HEK293T (cell line): ENCODE results near the gene ENAH.

Experiments used
- ELF4 ChIP-seq: fragments of 450-650 bp; IDR thresholded peaks from 2 replicates; pipeline ENCODE4 v1.6.1; 2017; ENCODE audit warnings: antibody characterized with exemption
- L3MBTL2 ChIP-seq: fragments of 450-650 bp; conservative IDR thresholded peaks from 2 replicates; pipeline ENCODE4 v1.6.1; 2016; ENCODE audit warnings: mild to moderate bottlenecking
- TARDBP ChIP-seq: fragments of 450-650 bp; IDR thresholded peaks from 2 replicates; pipeline ENCODE4 v1.6.1; 2016

GRCh38 chr1:225645194-225645895 is 7.6 kb downstream of the ENAH start:
- TF ChIP-seq TARDBP: no peak
- TF ChIP-seq L3MBTL2: no peak
- TF ChIP-seq ELF4: no peak
